DND-41 (cell line): ENCODE measurements around the gene TYW1.
"Not testable (repeated sequence)": the region's sequence is repeated elsewhere in the genome, so short reads cannot be mapped to it uniquely, and the experiment has no call there.

ENCODE experiments used
- ATAC-seq: fragments of 200-7000 bp; cut with Tn5 transposase; 3 replicates; pipeline ENCODE4 v1.9.1; 2021; ENCODE audit warnings: low read depth; ENCODE audit not compliant: insufficient read depth
- DNase-seq: peaks from one replicate; pipeline ENCODE4 v3.0.0-alpha.2; 2020
- H2AFZ ChIP-seq: 2 replicates; pipeline ENCODE4 v1.6.0; 2012; ENCODE audit warnings: low read depth, low read length
- H3K27ac ChIP-seq: 2 replicates; pipeline ENCODE4 v1.5.1; 2012; ENCODE audit warnings: low read length, inconsistent platforms
- H3K27me3 ChIP-seq: fragments of 200-600 bp; sonication (generic); 2 replicates; pipeline ENCODE4 v1.6.0; 2012; ENCODE audit warnings: low read length, mild to moderate bottlenecking, inconsistent platforms; ENCODE audit not compliant: insufficient read depth, poor library complexity
- H3K36me3 ChIP-seq: 2 replicates; pipeline ENCODE4 v1.5.1; 2012; ENCODE audit warnings: low read length, inconsistent platforms; ENCODE audit not compliant: insufficient read depth
- H3K4me1 ChIP-seq: 2 replicates; pipeline ENCODE4 v1.5.1; 2012; ENCODE audit warnings: mild to moderate bottlenecking, low read length; ENCODE audit not compliant: insufficient read depth
- H3K4me2 ChIP-seq: 2 replicates; pipeline ENCODE4 v1.6.0; 2012; ENCODE audit warnings: mild to moderate bottlenecking, moderate library complexity, low read length, inconsistent platforms; ENCODE audit not compliant: insufficient read depth
- H3K4me3 ChIP-seq, 2 experiments: fragments of 200-600 bp in 1 of 2; shearing (Covaris generic) in 1 of 2; 2 replicates each; pipeline ENCODE4 v1.5.1; 2012 to 2016; ENCODE audit warnings: inconsistent platforms in 2 of 2, low read length in 2 of 2, mild to moderate bottlenecking in 2 of 2, low read depth in 1 of 2, moderate library complexity in 1 of 2
- H3K79me2 ChIP-seq: 2 replicates; pipeline ENCODE4 v1.6.0; 2012; ENCODE audit warnings: low read length, inconsistent platforms; ENCODE audit not compliant: insufficient read depth
- H3K9ac ChIP-seq: 2 replicates; pipeline ENCODE4 v1.6.0; 2012; ENCODE audit warnings: low read depth, mild to moderate bottlenecking, inconsistent platforms, low read length, moderate library complexity
- H3K9me3 ChIP-seq: 2 replicates; pipeline ENCODE4 v1.5.1; 2012; ENCODE audit warnings: low read length, moderate library complexity, mild to moderate bottlenecking, inconsistent platforms; ENCODE audit not compliant: insufficient read depth, severe bottlenecking
- H4K20me1 ChIP-seq: 2 replicates; pipeline ENCODE4 v1.6.0; 2012; ENCODE audit warnings: low read length; ENCODE audit not compliant: insufficient read depth

The TYW1 gene

GRCh38 chr7:67184912-67185659, 188.5 kb downstream of the TYW1 start:
- not testable (repeated sequence) for ATAC-seq

GRCh38 chr7:67185660-67186129, 189.1 kb downstream of the TYW1 start:
- H4K20me1 ChIP-seq, H3K27ac ChIP-seq, H3K4me3 ChIP-seq, H3K27me3 ChIP-seq, H3K9me3 ChIP-seq, H3K4me1 ChIP-seq, ATAC-seq, H3K9ac ChIP-seq, H3K79me2 ChIP-seq, H3K36me3 ChIP-seq, H2AFZ ChIP-seq, H3K4me2 ChIP-seq, DNase-seq: not testable (repeated sequence)

More at GRCh38 chr7:67184912-67185659, 188.5 kb downstream of the TYW1 start:
- H3K4me3 ChIP-seq, H3K9me3 ChIP-seq, H3K27ac ChIP-seq, H3K9ac ChIP-seq, H2AFZ ChIP-seq, DNase-seq, H3K4me2 ChIP-seq, H3K27me3 ChIP-seq, H3K79me2 ChIP-seq, H3K36me3 ChIP-seq, H4K20me1 ChIP-seq, H3K4me1 ChIP-seq: not testable (repeated sequence)

- H4K20me1 ChIP-seq, H3K27me3 ChIP-seq, H3K27ac ChIP-seq, H3K4me1 ChIP-seq, H3K9ac ChIP-seq, DNase-seq, H3K4me2 ChIP-seq, H3K4me3 ChIP-seq, H3K79me2 ChIP-seq, ATAC-seq, H3K36me3 ChIP-seq, H2AFZ ChIP-seq, H3K9me3 ChIP-seq: not testable (repeated sequence)
Observed at GRCh38 chr7:67189160-67189559, 192.5 kb downstream of the TYW1 start.

- not testable (repeated sequence) for H3K4me3 ChIP-seq, ATAC-seq, H4K20me1 ChIP-seq, H3K4me1 ChIP-seq, H3K36me3 ChIP-seq, H2AFZ ChIP-seq, H3K27me3 ChIP-seq, H3K9me3 ChIP-seq, H3K4me2 ChIP-seq, H3K27ac ChIP-seq, DNase-seq, H3K9ac ChIP-seq, H3K79me2 ChIP-seq
Observed at GRCh38 chr7:67189801-67190465, 193.3 kb downstream of the TYW1 start.

- H2AFZ ChIP-seq, H3K79me2 ChIP-seq, ATAC-seq, H3K4me2 ChIP-seq, H3K9ac ChIP-seq, DNase-seq, H3K36me3 ChIP-seq, H4K20me1 ChIP-seq, H3K9me3 ChIP-seq, H3K4me1 ChIP-seq, H3K27me3 ChIP-seq, H3K27ac ChIP-seq, H3K4me3 ChIP-seq: not testable (repeated sequence)
Observed at GRCh38 chr7:67191002-67191720, 194.5 kb downstream of the TYW1 start.

- H2AFZ ChIP-seq, ATAC-seq, H3K9ac ChIP-seq, H3K27me3 ChIP-seq, H3K4me1 ChIP-seq, H3K79me2 ChIP-seq, H3K4me3 ChIP-seq, H3K4me2 ChIP-seq, DNase-seq, H3K9me3 ChIP-seq, H4K20me1 ChIP-seq, H3K27ac ChIP-seq: not testable (repeated sequence)
- H3K36me3 ChIP-seq = peaks cover 12% of the 10 kb centered on the region
Observed at GRCh38 chr7:67192123-67192702, 195.6 kb downstream of the TYW1 start.

GRCh38 chr7:67192889-67193613, 196.4 kb downstream of the TYW1 start:
- H3K27ac ChIP-seq, H3K9me3 ChIP-seq, DNase-seq, H3K9ac ChIP-seq, H3K4me2 ChIP-seq, H2AFZ ChIP-seq, H3K79me2 ChIP-seq, ATAC-seq, H3K4me1 ChIP-seq, H3K4me3 ChIP-seq, H4K20me1 ChIP-seq, H3K27me3 ChIP-seq: not testable (repeated sequence)
- peaks cover 12% of the 10 kb centered on the region for H3K36me3 ChIP-seq
